ENCODE measurements around the gene LMO3.

LMO3 gene

GRCh38 chr12:16515666-16516065 is 90.3 kb downstream of the LMO3 start:
- no peak for TF ChIP-seq CTCF (IDR thresholded peaks at IDR 0.05; ENCODE audit: insufficient read depth, low read depth, low read length, missing control alignments)
- no peak for DNase-seq (ENCODE audit: low read depth)
- no peak overlapping the region for H3K4me3 ChIP-seq (ENCODE audit: low read depth, low read length)

- DNase-seq (ENCODE audit: low read depth), result no peak
- TF ChIP-seq CTCF (IDR thresholded peaks at IDR 0.05; ENCODE audit: insufficient read depth, low read depth, low read length, missing control alignments), result no peak
- no peak overlapping the region for H3K4me3 ChIP-seq (ENCODE audit: low read depth, low read length)
Measured at GRCh38 chr12:16513231-16513630, 92.7 kb downstream of the LMO3 start.

- no peak for DNase-seq (ENCODE audit: low read depth)
- no peak for TF ChIP-seq CTCF (IDR thresholded peaks at IDR 0.05; ENCODE audit: insufficient read depth, low read depth, low read length, missing control alignments)
- no peak overlapping the region for H3K4me3 ChIP-seq (ENCODE audit: low read depth, low read length)
Measured at GRCh38 chr12:16509411-16509810, 96.6 kb downstream of the LMO3 start.

- no peak for DNase-seq (ENCODE audit: low read depth)
Measured at GRCh38 chr12:16506394-16506793, 99.6 kb downstream of the LMO3 start.

GRCh38 chr12:16504200-16504599 is 101.8 kb downstream of the LMO3 start:
- no peak overlapping the region for H3K4me3 ChIP-seq (ENCODE audit: low read depth, low read length)
- no peak for DNase-seq (ENCODE audit: low read depth)
- no peak for TF ChIP-seq CTCF (IDR thresholded peaks at IDR 0.05; ENCODE audit: insufficient read depth, low read depth, low read length, missing control alignments)

More at GRCh38 chr12:16506394-16506793, 99.6 kb downstream of the LMO3 start:
- no peak for TF ChIP-seq CTCF (IDR thresholded peaks at IDR 0.05; ENCODE audit: insufficient read depth, low read depth, low read length, missing control alignments)
- H3K4me3 ChIP-seq (ENCODE audit: low read depth, low read length), result no peak overlapping the region

GRCh38 chr12:16499611-16500010 is 106.4 kb downstream of the LMO3 start:
- no peak overlapping the region for H3K4me3 ChIP-seq (ENCODE audit: low read depth, low read length)
- no peak for DNase-seq (ENCODE audit: low read depth)
- no peak for TF ChIP-seq CTCF (IDR thresholded peaks at IDR 0.05; ENCODE audit: insufficient read depth, low read depth, low read length, missing control alignments)
